HEK293T (cell line): Measurements from ENCODE around the gene ABCA6.

Experiments used
- CTBP1 ChIP-seq: fragments of 450-650 bp; IDR thresholded peaks from 2 replicates; pipeline ENCODE4 v1.6.1; 2016; ENCODE audit warnings: borderline replicate concordance
- FOXM1 ChIP-seq: fragments of 450-650 bp; IDR thresholded peaks from 2 replicates; pipeline ENCODE4 v1.6.1; 2017; ENCODE audit warnings: mild to moderate bottlenecking, borderline replicate concordance
- L3MBTL2 ChIP-seq: fragments of 450-650 bp; conservative IDR thresholded peaks from 2 replicates; pipeline ENCODE4 v1.6.1; 2016; ENCODE audit warnings: mild to moderate bottlenecking
- NFRKB ChIP-seq: fragments of 450-650 bp; IDR thresholded peaks from 2 replicates; pipeline ENCODE4 v1.6.1; 2016; ENCODE audit warnings: mild to moderate bottlenecking, moderate library complexity
- SUZ12 ChIP-seq: fragments of 450-650 bp; IDR thresholded peaks from 2 replicates; pipeline ENCODE4 v1.6.1; 2016; ENCODE audit warnings: mild to moderate bottlenecking
- TARDBP ChIP-seq: fragments of 450-650 bp; IDR thresholded peaks from 2 replicates; pipeline ENCODE4 v1.6.1; 2016
- ZNF384 ChIP-seq: fragments of 450-650 bp; IDR thresholded peaks from 2 replicates; pipeline ENCODE4 v1.6.1; 2016

DNA sequence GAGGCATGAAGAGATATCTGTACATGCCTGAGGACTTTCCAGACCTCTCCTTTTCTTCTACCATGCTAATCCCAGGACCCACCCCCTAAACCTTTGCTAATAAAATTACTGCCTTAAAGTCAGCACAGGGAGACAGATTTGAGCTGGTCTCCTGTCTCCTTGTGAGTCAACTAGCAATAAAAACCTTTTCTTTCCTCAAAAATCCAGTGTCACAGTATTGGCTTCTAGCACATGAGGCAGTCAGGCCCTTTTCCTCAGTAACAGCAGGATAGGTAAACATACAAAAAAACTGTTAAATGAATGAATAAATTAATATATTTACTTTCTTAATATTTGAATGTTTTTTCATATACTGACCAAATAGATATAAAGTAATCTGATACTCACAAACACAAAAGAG, 45.6 kb upstream of the ABCA6 start:
- no peak for TF ChIP-seq ZNF384
- TF ChIP-seq NFRKB = no peak
- TF ChIP-seq SUZ12 = no peak
- no peak for TF ChIP-seq L3MBTL2
- TF ChIP-seq FOXM1 = no peak
- no peak for TF ChIP-seq CTBP1
- TF ChIP-seq TARDBP = no peak
